ENCODE measurements around the gene CEP89. TPM values are rescaled to one million over a fixed set of nuclear protein-coding genes. Genes with fewer than 3 reads are reported as not detected.

The CEP89 gene
- 7.8 and 11.7 TPM in 2 replicates for total RNA-seq

GRCh38 chr19:32971715-32972540 is at the start of gene CEP89, which contains the start of gene FAAP24:
TSS of gene CEP89 (minus strand) at chr19:32971958. CDS start at chr19:32971874, 84 bp downstream.
TSS of gene FAAP24 (plus strand) at chr19:32972242. CDS start at chr19:32973197, 955 bp downstream.

GRCh38 chr19:32869369-32869965 is 102.3 kb downstream of the CEP89 start, which contains the start of gene SLC7A9:
TSS of gene SLC7A9 (minus strand) at chr19:32869767. CDS start at chr19:32868534, 1,233 bp downstream.

Other genes starting within 250 kb of the CEP89 start
- gene SLC7A9, start 102.2 kb downstream of the CEP89 start, total RNA-seq = 0.16 TPM in 1 of 2 replicates, not detected in the other
- 1.3 and 1.6 TPM in 2 replicates for gene FAAP24, start 284 bp upstream of the CEP89 start, total RNA-seq
- 0.49 and 6.9 TPM in 2 replicates for gene RHPN2, start 92.9 kb upstream of the CEP89 start, total RNA-seq
- gene GPATCH1, start 109.2 kb upstream of the CEP89 start, total RNA-seq = 3.6 and 6.9 TPM in 2 replicates
- not detected in 2 replicates for gene WDR88, start 160.2 kb upstream of the CEP89 start, total RNA-seq
- gene LRP3, start 222.4 kb upstream of the CEP89 start, total RNA-seq = 4.2 and 10.6 TPM in 2 replicates